Endothelial cell of umbilical vein (primary cell): ENCODE measurements around the gene CELF3. TPM values are rescaled to one million over a fixed set of nuclear protein-coding genes. Genes with fewer than 3 reads are reported as not detected.

Source experiments
- BruUV-seq: library from RNA; stranded (reverse); fragments of 400-500 nt; replicated peaks from 2 replicates; lab custom pipeline; 2021; lab: Mats Ljungman, UMichigan
- CTCF ChIA-PET: fragments of 300-600, 350-600 bp; sonication (Branson Sonifier 250); formaldehyde crosslinking; loops from one replicate; lab custom pipeline; 2021; ENCODE audit warnings: antibody characterized with exemption, inconsistent platforms; lab: Charles Lee
- POLR2A ChIA-PET: fragments of 300-600, 350-600 bp; sonication (Branson Sonifier 250); formaldehyde crosslinking; loops from one replicate; lab custom pipeline; 2021; ENCODE audit warnings: antibody characterized with exemption, inconsistent platforms; lab: Charles Lee
- DNase-seq: peaks from one replicate; pipeline ENCODE4 v3.0.0-alpha.2; 2011; ENCODE audit warnings: low read depth, low spot score
- FAIRE-seq: peaks from 2 replicates; lab custom pipeline; 2011; peaks lifted over from hg19 to GRCh38; lab: Jason Lieb, UNC
- H2AFZ ChIP-seq: 2 replicates; pipeline ENCODE4 v1.6.0; 2012; ENCODE audit warnings: low read depth, low read length, control low read depth, inconsistent platforms
- H3K27ac ChIP-seq: 2 replicates; pipeline ENCODE4 v1.5.1; 2011; ENCODE audit warnings: low read depth, mild to moderate bottlenecking, control low read depth, low read length, moderate library complexity; ENCODE audit not compliant: insufficient read depth
- H3K27me3 ChIP-seq, 2 experiments: 2 replicates each; pipeline versions ENCODE4 v1.6.0 to v1.6.1; 2011; ENCODE audit warnings: low read length in 2 of 2, mixed read lengths in 1 of 2; ENCODE audit not compliant: control insufficient read depth in 2 of 2, insufficient read depth in 2 of 2
- H3K36me3 ChIP-seq, 2 experiments: 2 replicates in 1 of 2; 3 replicates in 1 of 2; pipeline ENCODE4 v1.5.1; 2011; ENCODE audit warnings: low read length in 2 of 2, mild to moderate bottlenecking in 1 of 2, moderate library complexity in 1 of 2; ENCODE audit not compliant: control insufficient read depth in 2 of 2, insufficient read depth in 2 of 2; ENCODE audit errors: extremely low read depth in 1 of 2
- H3K4me1 ChIP-seq: 3 replicates; pipeline ENCODE4 v1.5.1; 2011; ENCODE audit warnings: mild to moderate bottlenecking, low read length; ENCODE audit not compliant: control insufficient read depth, insufficient read depth; ENCODE audit errors: extremely low read depth
- H3K4me2 ChIP-seq: 2 replicates; pipeline ENCODE4 v1.6.1; 2011; ENCODE audit warnings: low read length, control low read depth, mixed read lengths; ENCODE audit not compliant: insufficient read depth
- H3K4me3 ChIP-seq, 3 experiments: fragments of 200-600 bp in 1 of 3; sonication (generic), shearing (Covaris generic) in 1 of 3; replicated peaks in 1 of 3; 2 replicates each; pipeline ENCODE4 v1.5.1; 2011 to 2016; ENCODE audit warnings: control low read depth in 3 of 3, low read length in 3 of 3, mild to moderate bottlenecking in 2 of 3, inconsistent platforms in 1 of 3, low read depth in 1 of 3, moderate library complexity in 1 of 3; ENCODE audit not compliant: insufficient read depth in 1 of 3
- H3K79me2 ChIP-seq: 2 replicates; pipeline ENCODE4 v1.6.0; 2012; ENCODE audit warnings: low read length, inconsistent platforms; ENCODE audit not compliant: control insufficient read depth, insufficient read depth
- H3K9ac ChIP-seq: replicated peaks from 2 replicates; pipeline ENCODE3; 2011; ENCODE audit warnings: low read length, control low read depth; ENCODE audit not compliant: insufficient read depth; ENCODE audit errors: extremely low read depth
- H3K9me1 ChIP-seq: replicated peaks from 3 replicates; pipeline ENCODE4 v1.6.0; 2011; ENCODE audit warnings: mild to moderate bottlenecking, low read length; ENCODE audit not compliant: control insufficient read depth, insufficient read depth; ENCODE audit errors: extremely low read depth
- H3K9me3 ChIP-seq: replicated peaks from 2 replicates; pipeline ENCODE4 v1.5.1; 2012; ENCODE audit warnings: low read length, inconsistent platforms; ENCODE audit not compliant: control insufficient read depth, insufficient read depth
- H4K20me1 ChIP-seq: replicated peaks from 2 replicates; pipeline ENCODE3; 2011; ENCODE audit warnings: mild to moderate bottlenecking, low read length; ENCODE audit not compliant: control insufficient read depth, insufficient read depth; ENCODE audit errors: extremely low read depth
- EZH2 ChIP-seq: IDR thresholded peaks from 2 replicates; pipeline ENCODE4 v1.6.1; 2012; ENCODE audit warnings: borderline replicate concordance, low read depth, mild to moderate bottlenecking, moderate library complexity, low read length, inconsistent platforms; ENCODE audit not compliant: severe bottlenecking
- FOS ChIP-seq: IDR thresholded peaks from 2 replicates; pipeline ENCODE4 v1.6.1; 2011; ENCODE audit warnings: mild to moderate bottlenecking, low read length, moderate library complexity, borderline replicate concordance; ENCODE audit not compliant: insufficient read depth
- JUN ChIP-seq: IDR thresholded peaks from 2 replicates; pipeline ENCODE4 v1.6.1; 2011; ENCODE audit warnings: borderline replicate concordance, low read depth; ENCODE audit not compliant: insufficient read length, insufficient read depth
- MAX ChIP-seq: IDR thresholded peaks from 2 replicates; pipeline ENCODE4 v1.6.1; 2011; ENCODE audit not compliant: insufficient read depth, insufficient read length
- POLR2AphosphoS5 ChIP-seq: IDR thresholded peaks from 2 replicates; pipeline ENCODE4 v1.6.1; 2012; ENCODE audit warnings: low read depth, mild to moderate bottlenecking, control low read depth, low read length, moderate library complexity; ENCODE audit not compliant: insufficient read depth
- dilution Hi-C: fragments of 300-500 bp; cut with MboI; formaldehyde crosslinking; loops from one replicate; pipeline ENCODE4 v1.15.0; 2019; ENCODE audit warnings: low sequenced_read_pairs; ENCODE audit not compliant: extremely low pct_ligation_motif_present
- intact Hi-C: fragments of 100-400 bp; cut with micrococcal nuclease; formaldehyde crosslinking; loops from one replicate; pipeline ENCODE4 v1.10.0; 2022
- polyA plus RNA-seq, 4 experiments: library from polyadenylated mRNA; depleted of rRNA in 3 of 4; stranded (reverse) in 3 of 4; unstranded in 1 of 4; fragments of >200 nt; gene quantifications; 2 replicates each; pipeline versions ENCODE4 v1.2.1 to v1.2.3, GENCODE V29; 2011 to 2012; ENCODE audit warnings: missing spikeins in 1 of 4
- total RNA-seq: library from RNA; stranded (reverse); gene quantifications from 2 replicates; pipeline ENCODE4 v1.2.3, GENCODE V29; 2021

Gene CELF3
- total and polyA plus RNA-seq, 2 donors (not counting 3 experiments of a cell fraction or from before 2014, with no cell fraction given), result not detected

GRCh38 chr1:151756291-151756690 is 39.7 kb upstream of the CELF3 start:
- no peak overlapping the region for H2AFZ ChIP-seq
- TF ChIP-seq EZH2, result no peak
- TF ChIP-seq JUN, result peak; percentile 69
- TF ChIP-seq POLR2AphosphoS5, result no peak
- peak; percentile 75 for TF ChIP-seq FOS
- no peak overlapping the region for H3K4me2 ChIP-seq
- H3K9me1 ChIP-seq, result no peaks in the 10 kb centered on the region
- FAIRE-seq (peak; percentile 87), DNase-seq (peak; percentile 42)
- POLR2A ChIA-PET, result no interaction called here
- dilution Hi-C loops, result no loop called here
- H3K9ac ChIP-seq, result no peak overlapping the region
- no peaks in the 10 kb centered on the region for H3K27me3 ChIP-seq
- no TSS peak for BruUV-seq
- H3K4me3 ChIP-seq, result no peak overlapping the region
- CTCF ChIA-PET, result interaction anchor here (1.0 to 1.4 kb wide), 6 partner anchors 17 to 234 kb away, joined by 3 to 6 read pairs (median 3); no protein-coding TSS in a partner anchor
- H3K9me3 ChIP-seq, result no peaks in the 10 kb centered on the region
- H4K20me1 ChIP-seq, result no peaks in the 10 kb centered on the region
- intact Hi-C loops, result no loop called here
- H3K4me1 ChIP-seq, result peaks cover 10% of the 10 kb centered on the region
- peaks cover 0 to 16% of the 10 kb centered on the region in 2 experiments for H3K36me3 ChIP-seq
- no peaks in the 10 kb centered on the region for H3K79me2 ChIP-seq
- peak overlapping the region; percentile 19 for H3K27ac ChIP-seq

GRCh38 chr1:151741516-151741915 is 24.9 kb upstream of the CELF3 start:
- Histone ChIP-seq H3K4me1 (no peaks in the 10 kb centered on the region), H3K27me3 (peaks cover 19 to 42% of the 10 kb centered on the region in 2 experiments), H3K9me1 (no peaks in the 10 kb centered on the region), H2AFZ (no peak overlapping the region), H3K9me3 (no peaks in the 10 kb centered on the region), H3K36me3 (no peaks in the 10 kb centered on the region), H4K20me1 (no peaks in the 10 kb centered on the region), H3K9ac (no peak overlapping the region), H3K79me2 (no peaks in the 10 kb centered on the region), H3K4me2 (no peak overlapping the region), H3K4me3 (no peak overlapping the region), H3K27ac (no peak overlapping the region)
- BruUV-seq, result no TSS peak
- no peak for DNase-seq
- no peak for FAIRE-seq
- intact Hi-C loops (no loop called here), dilution Hi-C loops (no loop called here)
- ChIA-PET POLR2A (no interaction called here), CTCF (no interaction called here)
- TF ChIP-seq JUN, result no peak
- no peak for TF ChIP-seq POLR2AphosphoS5
- no peak for TF ChIP-seq MAX
